Measurements from ENCODE around the gene MICU2. TPM values are rescaled to one million over a fixed set of nuclear protein-coding genes. Genes with fewer than 3 reads are reported as not detected.
"Not testable (repeated sequence)": the region's sequence is repeated elsewhere in the genome, so short reads cannot be mapped to it uniquely, and the experiment has no call there.

The MICU2 gene
- total and polyA plus RNA-seq, 2 experiments from 2014 or later: 51.0 to 122 TPM

DNA sequence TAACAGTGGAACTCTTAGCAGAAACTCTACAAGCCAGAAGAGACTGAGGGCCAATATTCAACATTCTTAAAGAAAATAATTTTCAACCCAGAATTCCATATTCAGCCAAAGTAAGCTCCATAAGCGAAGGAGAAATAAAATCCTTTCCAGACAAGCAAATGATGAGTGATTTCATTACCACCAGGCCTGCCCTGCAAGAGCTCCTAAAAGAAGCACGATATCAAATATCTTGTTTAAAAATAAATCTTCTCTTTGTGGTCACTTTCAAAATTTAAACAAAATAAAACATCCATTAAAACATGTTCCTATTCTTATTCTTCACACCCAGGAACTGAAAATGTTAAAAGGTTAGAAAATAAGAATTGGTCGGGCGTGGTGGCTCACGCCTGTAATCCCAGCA, 13.7 kb downstream of the MICU2 start (continued):
- TF ChIP-seq, protein P1, sequence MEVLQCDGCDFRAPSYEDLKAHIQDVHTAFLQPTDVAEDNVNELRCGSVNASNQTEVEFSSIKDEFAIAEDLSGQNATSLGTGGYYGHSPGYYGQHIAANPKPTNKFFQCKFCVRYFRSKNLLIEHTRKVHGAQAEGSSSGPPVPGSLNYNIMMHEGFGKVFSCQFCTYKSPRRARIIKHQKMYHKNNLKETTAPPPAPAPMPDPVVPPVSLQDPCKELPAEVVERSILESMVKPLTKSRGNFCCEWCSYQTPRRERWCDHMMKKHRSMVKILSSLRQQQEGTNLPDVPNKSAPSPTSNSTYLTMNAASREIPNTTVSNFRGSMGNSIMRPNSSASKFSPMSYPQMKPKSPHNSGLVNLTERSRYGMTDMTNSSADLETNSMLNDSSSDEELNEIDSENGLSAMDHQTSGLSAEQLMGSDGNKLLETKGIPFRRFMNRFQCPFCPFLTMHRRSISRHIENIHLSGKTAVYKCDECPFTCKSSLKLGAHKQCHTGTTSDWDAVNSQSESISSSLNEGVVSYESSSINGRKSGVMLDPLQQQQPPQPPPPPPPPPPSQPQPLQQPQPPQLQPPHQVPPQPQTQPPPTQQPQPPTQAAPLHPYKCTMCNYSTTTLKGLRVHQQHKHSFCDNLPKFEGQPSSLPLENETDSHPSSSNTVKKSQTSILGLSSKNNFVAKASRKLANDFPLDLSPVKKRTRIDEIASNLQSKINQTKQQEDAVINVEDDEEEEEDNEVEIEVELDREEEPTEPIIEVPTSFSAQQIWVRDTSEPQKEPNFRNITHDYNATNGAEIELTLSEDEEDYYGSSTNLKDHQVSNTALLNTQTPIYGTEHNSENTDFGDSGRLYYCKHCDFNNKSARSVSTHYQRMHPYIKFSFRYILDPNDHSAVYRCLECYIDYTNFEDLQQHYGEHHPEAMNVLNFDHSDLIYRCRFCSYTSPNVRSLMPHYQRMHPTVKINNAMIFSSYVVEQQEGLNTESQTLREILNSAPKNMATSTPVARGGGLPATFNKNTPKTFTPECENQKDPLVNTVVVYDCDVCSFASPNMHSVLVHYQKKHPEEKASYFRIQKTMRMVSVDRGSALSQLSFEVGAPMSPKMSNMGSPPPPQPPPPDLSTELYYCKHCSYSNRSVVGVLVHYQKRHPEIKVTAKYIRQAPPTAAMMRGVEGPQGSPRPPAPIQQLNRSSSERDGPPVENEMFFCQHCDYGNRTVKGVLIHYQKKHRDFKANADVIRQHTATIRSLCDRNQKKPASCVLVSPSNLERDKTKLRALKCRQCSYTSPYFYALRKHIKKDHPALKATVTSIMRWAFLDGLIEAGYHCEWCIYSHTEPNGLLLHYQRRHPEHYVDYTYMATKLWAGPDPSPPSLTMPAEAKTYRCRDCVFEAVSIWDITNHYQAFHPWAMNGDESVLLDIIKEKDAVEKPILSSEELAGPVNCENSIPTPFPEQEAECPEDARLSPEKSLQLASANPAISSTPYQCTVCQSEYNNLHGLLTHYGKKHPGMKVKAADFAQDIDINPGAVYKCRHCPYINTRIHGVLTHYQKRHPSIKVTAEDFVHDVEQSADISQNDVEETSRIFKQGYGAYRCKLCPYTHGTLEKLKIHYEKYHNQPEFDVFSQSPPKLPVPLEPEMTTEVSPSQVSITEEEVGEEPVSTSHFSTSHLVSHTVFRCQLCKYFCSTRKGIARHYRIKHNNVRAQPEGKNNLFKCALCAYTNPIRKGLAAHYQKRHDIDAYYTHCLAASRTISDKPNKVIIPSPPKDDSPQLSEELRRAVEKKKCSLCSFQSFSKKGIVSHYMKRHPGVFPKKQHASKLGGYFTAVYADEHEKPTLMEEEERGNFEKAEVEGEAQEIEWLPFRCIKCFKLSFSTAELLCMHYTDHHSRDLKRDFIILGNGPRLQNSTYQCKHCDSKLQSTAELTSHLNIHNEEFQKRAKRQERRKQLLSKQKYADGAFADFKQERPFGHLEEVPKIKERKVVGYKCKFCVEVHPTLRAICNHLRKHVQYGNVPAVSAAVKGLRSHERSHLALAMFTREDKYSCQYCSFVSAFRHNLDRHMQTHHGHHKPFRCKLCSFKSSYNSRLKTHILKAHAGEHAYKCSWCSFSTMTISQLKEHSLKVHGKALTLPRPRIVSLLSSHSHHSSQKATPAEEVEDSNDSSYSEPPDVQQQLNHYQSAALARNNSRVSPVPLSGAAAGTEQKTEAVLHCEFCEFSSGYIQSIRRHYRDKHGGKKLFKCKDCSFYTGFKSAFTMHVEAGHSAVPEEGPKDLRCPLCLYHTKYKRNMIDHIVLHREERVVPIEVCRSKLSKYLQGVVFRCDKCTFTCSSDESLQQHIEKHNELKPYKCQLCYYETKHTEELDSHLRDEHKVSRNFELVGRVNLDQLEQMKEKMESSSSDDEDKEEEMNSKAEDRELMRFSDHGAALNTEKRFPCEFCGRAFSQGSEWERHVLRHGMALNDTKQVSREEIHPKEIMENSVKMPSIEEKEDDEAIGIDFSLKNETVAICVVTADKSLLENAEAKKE (CRISPR knock-in tag; IDR thresholded peaks at IDR 0.05): no peak

DNA sequence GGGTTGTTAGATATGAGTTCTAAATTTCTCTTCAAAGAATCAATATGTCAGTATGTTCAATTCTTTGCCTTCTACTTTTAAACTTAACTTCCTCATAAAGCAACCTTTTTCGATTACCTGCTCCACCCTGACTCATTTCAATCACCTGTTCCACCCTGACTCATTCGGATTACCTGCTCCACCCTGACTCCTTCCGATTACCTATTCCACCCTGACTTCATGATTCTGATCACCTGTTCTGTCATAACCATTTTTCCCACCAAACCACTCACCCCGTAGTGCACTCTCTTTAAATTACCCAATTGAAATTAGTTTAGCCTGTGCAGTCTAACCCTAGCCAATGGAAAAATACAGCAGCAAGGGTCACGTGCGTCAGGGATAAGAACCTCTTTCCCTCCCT, 14.5 kb downstream of the MICU2 start:
- not testable (repeated sequence) for H2AFZ ChIP-seq; H3K4me3 ChIP-seq; DNase-seq (ENCODE audit: low spot score); H3K9me2 ChIP-seq (ENCODE audit: insufficient read depth); H3K4me1 ChIP-seq (ENCODE audit: insufficient read depth); H3K36me3 ChIP-seq (ENCODE audit: insufficient read depth); H3K27ac Mint-ChIP-seq; H3K27me3 Mint-ChIP-seq (ENCODE audit: insufficient read depth, low read depth, poor library complexity); H3K4me3 Mint-ChIP-seq; H3K27ac ChIP-seq (ENCODE audit: low read depth); H3K4me2 ChIP-seq; H3F3A ChIP-seq (replicated peaks; ENCODE audit: low read depth); ATAC-seq; H3K27me3 ChIP-seq (ENCODE audit: insufficient read depth)
- Mint-ChIP-seq H3K4me1 (peaks cover 19% of the 10 kb centered on the region), H3K36me3 (ENCODE audit: low read depth) (peaks cover 21% of the 10 kb centered on the region; the same call in 2 of the 3 replicates), H3K9me3 (peaks cover 17% of the 10 kb centered on the region; the same call in 2 of the 3 replicates)
- Histone ChIP-seq H4K20me1 (replicated peaks; ENCODE audit: insufficient read depth) (peaks cover 14% of the 10 kb centered on the region), H3K79me2 (replicated peaks; ENCODE audit: insufficient read depth) (peaks cover 95% of the 10 kb centered on the region)

DNA sequence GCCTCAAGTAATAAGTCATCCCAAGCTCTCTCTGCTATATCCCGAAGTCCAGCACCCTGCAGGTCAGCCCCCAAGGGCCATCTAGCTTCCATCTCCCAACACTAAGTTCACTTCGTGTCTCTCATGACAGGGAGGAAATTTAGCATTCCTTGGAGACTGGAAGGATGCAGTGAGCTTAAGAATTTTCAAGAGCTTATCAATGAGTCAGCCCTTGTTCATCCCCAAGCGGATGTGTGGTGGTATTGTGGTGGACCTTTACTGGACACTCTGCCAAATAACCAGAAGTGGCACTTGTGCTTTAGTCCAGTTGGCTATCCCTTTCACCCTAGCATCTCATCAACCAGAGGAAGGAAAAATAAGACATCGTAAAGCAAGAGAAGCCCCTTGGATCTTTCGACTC, 15.6 kb downstream of the MICU2 start:
- not testable (repeated sequence) for H3K27me3 ChIP-seq (ENCODE audit: insufficient read depth); H3K4me1 ChIP-seq (ENCODE audit: insufficient read depth); H3F3A ChIP-seq (replicated peaks; ENCODE audit: low read depth); ATAC-seq; H3K27ac ChIP-seq (ENCODE audit: low read depth); DNase-seq (ENCODE audit: low spot score); H3K4me3 ChIP-seq; H3K36me3 ChIP-seq (ENCODE audit: insufficient read depth); H3K4me3 Mint-ChIP-seq; H3K27me3 Mint-ChIP-seq (ENCODE audit: insufficient read depth, low read depth, poor library complexity); H3K27ac Mint-ChIP-seq; H2AFZ ChIP-seq; H3K9me2 ChIP-seq (ENCODE audit: insufficient read depth); H3K4me2 ChIP-seq
- H3K36me3 Mint-ChIP-seq (ENCODE audit: low read depth): peaks cover 20% of the 10 kb centered on the region; the same call in 2 of the 3 replicates
- peaks cover 91% of the 10 kb centered on the region for H3K79me2 ChIP-seq (replicated peaks; ENCODE audit: insufficient read depth)
- peaks cover 14% of the 10 kb centered on the region for H4K20me1 ChIP-seq (replicated peaks; ENCODE audit: insufficient read depth)
- H3K4me1 Mint-ChIP-seq: peaks cover 19% of the 10 kb centered on the region
- peaks cover 20% of the 10 kb centered on the region for H3K9me3 Mint-ChIP-seq

All from GM23338 (cell line).